Left lung (tissue), 10 donors: ENCODE measurements around the gene ITGA8. TPM values are rescaled to one million over a fixed set of nuclear protein-coding genes. Genes with fewer than 3 reads are reported as not detected.

ENCODE experiments used
- ATAC-seq: fragments of 200-7000 bp; cut with Tn5 transposase; one replicate; pipeline ENCODE4 v1.9.1; 2020; ENCODE audit warnings: moderate library complexity
- DNase-seq, 4 donors: peaks; one replicate each; pipeline ENCODE4 v3.0.0-alpha.2; 2013 to 2020
- H3K27ac ChIP-seq, 2 donors: fragments of 200-600 bp; sonication (generic) in 1 of 2; one replicate each; pipeline versions ENCODE4 v1.5.0 to v1.8.0; 2020 to 2021
- H3K27me3 ChIP-seq, 2 donors: fragments of 200-600 bp; sonication (generic) in 1 of 2; one replicate each; pipeline versions ENCODE4 v1.5.0 to v1.8.0; 2020 to 2021
- H3K36me3 ChIP-seq, 2 donors: fragments of 200-600 bp; sonication (generic) in 1 of 2; one replicate each; pipeline versions ENCODE4 v1.5.0 to v1.8.0; 2020 to 2021
- H3K4me1 ChIP-seq, 2 donors: fragments of 200-600 bp; one replicate each; pipeline ENCODE4 v1.8.0; 2021
- H3K4me3 ChIP-seq, 2 donors: fragments of 200-600 bp; sonication (generic) in 1 of 2; one replicate each; pipeline versions ENCODE4 v1.5.0 to v1.8.0; 2020 to 2021; ENCODE audit warnings: mild to moderate bottlenecking in 1 of 2
- H3K9me3 ChIP-seq, 2 donors: fragments of 200-600 bp; sonication (generic) in 1 of 2; one replicate each; pipeline versions ENCODE4 v1.5.0 to v1.8.0; 2020 to 2021
- CTCF ChIP-seq, 2 donors: fragments of 200-600 bp; sonication (generic) in 1 of 2; IDR thresholded peaks; one replicate each; pipeline versions ENCODE4 v1.5.0 to v1.8.0; 2021; ENCODE audit warnings: antibody characterized with exemption in 2 of 2
- intact Hi-C, 2 donors: fragments of 100-400 bp; cut with DNase I; formaldehyde crosslinking; loops; one replicate each; pipeline versions ENCODE4 v1.11.2 to v1.14.2; 2022
- polyA plus RNA-seq, 6 donors: library from polyadenylated mRNA; unstranded; fragments of 120-200 nt; gene quantifications; one replicate each; pipeline ENCODE4 v1.2.1, GENCODE V29; 2013; ENCODE audit not compliant: insufficient read length in 6 of 6
- total RNA-seq, 2 donors: library from RNA; stranded (reverse); fragmentation: NEBNext Ultra II Directional; extraction: Animal tissue kit (Norgen Biotek cat#: 25700); gene quantifications; one replicate each; pipeline ENCODE4 v1.2.1, GENCODE V29; 2021
- donor health status: DM: no; HTN: yes; CAD: no.
- donor health status: DM: no; HTN: no; CAD: no.

ITGA8 gene
- total and polyA plus RNA-seq, 8 donors = 23.7 to 83.3 (median 67.3) TPM

- ATAC-seq = no peak
- no peak overlapping the region for H3K4me3 ChIP-seq
- no peaks in the 10 kb centered on the region for H3K27me3 ChIP-seq
- DNase-seq = peak in 2 of 4 donors; percentile 35 to 52
- H3K27ac ChIP-seq = no peak overlapping the region
- intact Hi-C loops = no loop called here
- H3K36me3 ChIP-seq = no peaks in the 10 kb centered on the region
- no peak for TF ChIP-seq CTCF (IDR thresholded peaks at IDR 0.05)
- H3K9me3 ChIP-seq = no peaks in the 10 kb centered on the region
- no peaks in the 10 kb centered on the region for H3K4me1 ChIP-seq
These were observed 28.4 kb upstream of the ITGA8 start for GRCh38 chr10:15748126-15748525.

GRCh38 chr10:15747632-15748031 lies 27.9 kb upstream of the ITGA8 start:
- intact Hi-C loops = no loop called here
- no peaks in the 10 kb centered on the region for H3K9me3 ChIP-seq
- no peak for TF ChIP-seq CTCF (IDR thresholded peaks at IDR 0.05)
- no peaks in the 10 kb centered on the region for H3K4me1 ChIP-seq
- no peak for DNase-seq
- H3K4me3 ChIP-seq = no peak overlapping the region
- ATAC-seq = no peak
- H3K36me3 ChIP-seq = no peaks in the 10 kb centered on the region
- no peak overlapping the region for H3K27ac ChIP-seq
- no peaks in the 10 kb centered on the region for H3K27me3 ChIP-seq

GRCh38 chr10:15745751-15746150 lies 26.0 kb upstream of the ITGA8 start:
- no peaks in the 10 kb centered on the region for H3K36me3 ChIP-seq
- no peak for TF ChIP-seq CTCF (IDR thresholded peaks at IDR 0.05)
- intact Hi-C loops = no loop called here
- ATAC-seq (peak; percentile 57), DNase-seq (peak in 2 of 4 donors; percentile 84 to 94)
- H3K4me1 ChIP-seq = no peaks in the 10 kb centered on the region
- no peak overlapping the region for H3K27ac ChIP-seq
- no peaks in the 10 kb centered on the region for H3K27me3 ChIP-seq
- no peaks in the 10 kb centered on the region for H3K9me3 ChIP-seq
- H3K4me3 ChIP-seq = no peak overlapping the region

GRCh38 chr10:15744217-15744865 lies 24.6 kb upstream of the ITGA8 start:
- H3K9me3 ChIP-seq = no peaks in the 10 kb centered on the region
- H3K27ac ChIP-seq = no peak overlapping the region
- intact Hi-C loops = no loop called here
- ATAC-seq = peak; percentile 53
- H3K4me1 ChIP-seq = no peaks in the 10 kb centered on the region
- no peaks in the 10 kb centered on the region for H3K36me3 ChIP-seq
- peak in 1 of 4 donors; percentile 49 for DNase-seq
- peak; percentile 46 to 52 for TF ChIP-seq CTCF (IDR thresholded peaks at IDR 0.05)
- H3K27me3 ChIP-seq = no peaks in the 10 kb centered on the region
- H3K4me3 ChIP-seq = no peak overlapping the region

GRCh38 chr10:15743443-15743842 lies 23.7 kb upstream of the ITGA8 start:
- no peaks in the 10 kb centered on the region for H3K4me1 ChIP-seq
- DNase-seq (no peak), ATAC-seq (no peak)
- TF ChIP-seq CTCF (IDR thresholded peaks at IDR 0.05) = no peak
- H3K27me3 ChIP-seq = no peaks in the 10 kb centered on the region
- no peaks in the 10 kb centered on the region for H3K9me3 ChIP-seq
- H3K36me3 ChIP-seq = no peaks in the 10 kb centered on the region
- intact Hi-C loops = no loop called here
- no peak overlapping the region for H3K4me3 ChIP-seq
- no peak overlapping the region for H3K27ac ChIP-seq
